NB4 (cell line): ENCODE results near the gene SLC20A1.

Experiments used
- DNase-seq: peaks from one replicate; pipeline ENCODE4 v3.0.0; 2010; ENCODE audit warnings: low read depth
- H3K4me3 ChIP-seq: one replicate; pipeline ENCODE4 v1.5.1; 2011; ENCODE audit warnings: mild to moderate bottlenecking, low read depth, low read length, moderate library complexity
- MYC ChIP-seq: IDR thresholded peaks from 2 replicates; pipeline ENCODE4 v1.6.1; 2011; ENCODE audit warnings: low read depth, low read length
- POLR2A ChIP-seq: IDR thresholded peaks from 2 replicates; pipeline ENCODE4 v1.6.1; 2011; ENCODE audit warnings: mild to moderate bottlenecking; ENCODE audit not compliant: insufficient read length; ENCODE audit errors: extremely low read depth
- TF ChIP-seq, protein P1 (sequence below): IDR thresholded peaks from 2 replicates; pipeline ENCODE4 v1.6.1; 2011; ENCODE audit warnings: low read depth, low read length
- TF ChIP-seq, protein P2 (sequence below): IDR thresholded peaks from one replicate; pipeline ENCODE4 v1.5.1; 2012; ENCODE audit warnings: low read depth, low read length

Gene SLC20A1, protein sequence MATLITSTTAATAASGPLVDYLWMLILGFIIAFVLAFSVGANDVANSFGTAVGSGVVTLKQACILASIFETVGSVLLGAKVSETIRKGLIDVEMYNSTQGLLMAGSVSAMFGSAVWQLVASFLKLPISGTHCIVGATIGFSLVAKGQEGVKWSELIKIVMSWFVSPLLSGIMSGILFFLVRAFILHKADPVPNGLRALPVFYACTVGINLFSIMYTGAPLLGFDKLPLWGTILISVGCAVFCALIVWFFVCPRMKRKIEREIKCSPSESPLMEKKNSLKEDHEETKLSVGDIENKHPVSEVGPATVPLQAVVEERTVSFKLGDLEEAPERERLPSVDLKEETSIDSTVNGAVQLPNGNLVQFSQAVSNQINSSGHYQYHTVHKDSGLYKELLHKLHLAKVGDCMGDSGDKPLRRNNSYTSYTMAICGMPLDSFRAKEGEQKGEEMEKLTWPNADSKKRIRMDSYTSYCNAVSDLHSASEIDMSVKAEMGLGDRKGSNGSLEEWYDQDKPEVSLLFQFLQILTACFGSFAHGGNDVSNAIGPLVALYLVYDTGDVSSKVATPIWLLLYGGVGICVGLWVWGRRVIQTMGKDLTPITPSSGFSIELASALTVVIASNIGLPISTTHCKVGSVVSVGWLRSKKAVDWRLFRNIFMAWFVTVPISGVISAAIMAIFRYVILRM

DNA sequence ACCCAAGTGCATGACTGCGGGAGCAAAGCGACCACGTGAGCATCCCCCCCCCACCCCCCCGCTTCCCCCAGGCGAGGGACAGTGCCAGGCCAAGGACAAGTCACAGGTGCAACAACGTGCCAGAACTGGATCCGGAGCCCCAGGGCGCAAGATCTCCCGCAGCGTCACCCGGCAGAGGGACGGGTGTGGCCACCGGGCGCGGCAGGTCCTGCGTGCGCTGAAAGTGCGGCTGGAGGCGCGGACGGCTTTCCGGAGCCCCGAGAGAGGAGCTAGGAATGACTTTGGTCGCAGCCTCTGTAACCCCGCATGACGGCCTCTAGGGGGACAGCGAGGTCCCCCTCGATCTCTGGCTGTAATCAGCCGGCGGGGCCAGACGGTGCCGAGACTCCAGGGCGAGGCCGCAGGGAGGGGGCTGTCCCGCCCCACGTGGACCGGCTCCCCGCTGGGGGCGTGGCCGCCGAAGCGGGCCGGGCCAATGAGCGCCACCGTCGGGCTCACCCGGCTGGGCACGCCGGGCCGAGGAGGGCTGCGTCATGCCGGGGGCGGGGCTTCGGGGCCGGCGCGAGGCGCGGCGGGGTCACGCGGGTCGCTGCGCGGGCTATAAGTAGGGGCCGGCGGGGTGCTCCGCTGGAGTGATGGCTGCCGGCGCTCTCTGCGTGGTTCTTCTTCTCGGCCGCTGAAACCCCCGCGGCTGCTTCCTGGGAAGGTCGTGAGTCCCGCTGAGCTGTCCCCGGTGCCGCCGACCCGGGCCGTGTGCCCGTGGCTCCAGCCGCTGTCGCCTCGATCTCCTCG lies at the start of gene SLC20A1:
SLC20A1 (plus strand) TSS at position 630 of the 792 bp plus-strand sequence. CDS start 890 bp downstream, outside the sequence.
- H3K4me3 ChIP-seq: peak within 1 kb of the TSS; percentile 85
- DNase-seq: peak; percentile 99
- TF ChIP-seq MYC (peak; percentile 84; the same call in 1 of the 2 replicates), POLR2A (peak; percentile 96)
- TF ChIP-seq, protein P1, sequence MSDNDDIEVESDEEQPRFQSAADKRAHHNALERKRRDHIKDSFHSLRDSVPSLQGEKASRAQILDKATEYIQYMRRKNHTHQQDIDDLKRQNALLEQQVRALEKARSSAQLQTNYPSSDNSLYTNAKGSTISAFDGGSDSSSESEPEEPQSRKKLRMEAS: peak; percentile 91
- TF ChIP-seq, protein P2, sequence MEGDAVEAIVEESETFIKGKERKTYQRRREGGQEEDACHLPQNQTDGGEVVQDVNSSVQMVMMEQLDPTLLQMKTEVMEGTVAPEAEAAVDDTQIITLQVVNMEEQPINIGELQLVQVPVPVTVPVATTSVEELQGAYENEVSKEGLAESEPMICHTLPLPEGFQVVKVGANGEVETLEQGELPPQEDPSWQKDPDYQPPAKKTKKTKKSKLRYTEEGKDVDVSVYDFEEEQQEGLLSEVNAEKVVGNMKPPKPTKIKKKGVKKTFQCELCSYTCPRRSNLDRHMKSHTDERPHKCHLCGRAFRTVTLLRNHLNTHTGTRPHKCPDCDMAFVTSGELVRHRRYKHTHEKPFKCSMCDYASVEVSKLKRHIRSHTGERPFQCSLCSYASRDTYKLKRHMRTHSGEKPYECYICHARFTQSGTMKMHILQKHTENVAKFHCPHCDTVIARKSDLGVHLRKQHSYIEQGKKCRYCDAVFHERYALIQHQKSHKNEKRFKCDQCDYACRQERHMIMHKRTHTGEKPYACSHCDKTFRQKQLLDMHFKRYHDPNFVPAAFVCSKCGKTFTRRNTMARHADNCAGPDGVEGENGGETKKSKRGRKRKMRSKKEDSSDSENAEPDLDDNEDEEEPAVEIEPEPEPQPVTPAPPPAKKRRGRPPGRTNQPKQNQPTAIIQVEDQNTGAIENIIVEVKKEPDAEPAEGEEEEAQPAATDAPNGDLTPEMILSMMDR: peak; percentile 77

DNA sequence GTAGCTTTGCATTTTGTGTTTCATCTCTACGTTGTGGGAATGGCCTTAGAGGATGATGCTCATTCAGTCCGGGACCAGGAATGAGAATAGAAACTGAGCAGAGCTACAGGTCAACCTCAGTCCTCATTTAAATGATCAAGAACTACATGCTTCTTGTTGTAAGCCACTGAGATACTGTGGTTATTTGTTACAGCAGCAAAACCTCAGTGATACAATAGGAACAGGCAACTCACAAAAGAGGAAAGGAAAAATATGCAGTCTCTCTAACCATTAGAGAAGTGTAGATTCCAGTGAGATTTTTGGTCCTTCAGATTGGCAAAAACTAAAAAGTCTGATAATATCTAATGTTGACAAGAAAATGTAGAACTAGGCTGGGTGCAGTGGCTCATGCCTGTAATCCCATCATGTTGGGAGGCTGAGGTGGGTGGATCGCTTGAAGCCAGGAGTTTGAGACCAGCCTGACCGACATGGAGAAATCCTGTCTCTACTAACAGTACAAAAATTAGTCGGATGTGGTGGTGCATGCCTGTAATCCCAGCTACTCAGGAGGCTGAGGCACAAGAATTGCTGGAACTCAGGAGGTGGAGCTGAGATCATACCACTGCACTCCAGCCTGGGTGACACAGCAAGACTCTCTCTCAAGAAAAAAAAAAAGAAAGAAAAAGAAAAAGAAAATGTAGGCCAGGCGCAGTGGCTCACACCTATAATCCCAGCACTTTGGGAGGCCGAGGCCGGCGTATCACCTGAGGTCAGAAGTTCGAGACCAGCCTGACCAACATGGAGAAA lies 48.0 kb upstream of the SLC20A1 start:
- TF ChIP-seq, protein P1: no peak
- no peak for TF ChIP-seq MYC
- TF ChIP-seq, protein P2: no peak
- no peak for DNase-seq
- no peak overlapping the region for H3K4me3 ChIP-seq

DNA sequence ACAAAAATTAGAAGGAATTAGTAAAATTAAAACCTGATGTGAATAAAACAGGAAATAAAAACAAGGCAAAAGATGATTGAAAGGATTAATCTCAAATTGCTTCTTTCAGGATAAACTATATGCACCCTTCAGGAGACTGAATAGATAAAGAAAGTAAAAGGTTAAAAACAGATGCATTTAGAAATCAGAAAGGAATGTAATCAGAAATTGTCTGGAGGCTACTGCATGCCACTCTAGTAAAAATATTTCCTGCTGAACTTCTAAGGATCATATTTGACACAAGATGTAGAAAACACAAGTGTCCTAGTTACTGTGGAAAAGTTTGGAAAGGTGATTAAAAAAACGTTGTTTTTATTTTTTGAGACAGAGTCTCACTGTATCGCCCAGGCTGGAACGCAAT lies 45.1 kb upstream of the SLC20A1 start:
- no peak for DNase-seq
- no peak overlapping the region for H3K4me3 ChIP-seq
- TF ChIP-seq, protein P2: no peak
- no peak for TF ChIP-seq POLR2A
- no peak for TF ChIP-seq MYC
- TF ChIP-seq, protein P1: no peak

DNA sequence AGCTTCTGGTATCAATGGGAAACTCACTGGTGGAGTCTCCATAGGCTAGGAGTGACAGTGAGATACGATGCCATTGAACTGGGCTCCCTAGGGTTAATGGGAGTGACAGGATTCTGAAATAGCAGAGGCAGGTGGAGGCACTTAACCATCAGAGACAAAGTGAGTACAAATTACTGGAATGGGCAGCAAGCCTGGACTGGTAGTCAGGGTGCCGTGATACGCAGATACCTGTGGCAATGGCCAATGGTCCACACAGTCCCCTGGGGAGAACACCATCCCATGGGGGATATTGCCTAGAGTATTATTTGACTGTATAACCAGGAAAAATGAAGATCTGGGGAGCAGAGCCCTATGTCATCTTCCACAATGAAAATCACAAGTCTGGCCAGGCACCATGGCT lies 44.0 kb upstream of the SLC20A1 start:
- TF ChIP-seq, protein P1: no peak
- TF ChIP-seq, protein P2: no peak
- TF ChIP-seq POLR2A (no peak), MYC (no peak)
- no peak overlapping the region for H3K4me3 ChIP-seq
- DNase-seq: no peak

DNA sequence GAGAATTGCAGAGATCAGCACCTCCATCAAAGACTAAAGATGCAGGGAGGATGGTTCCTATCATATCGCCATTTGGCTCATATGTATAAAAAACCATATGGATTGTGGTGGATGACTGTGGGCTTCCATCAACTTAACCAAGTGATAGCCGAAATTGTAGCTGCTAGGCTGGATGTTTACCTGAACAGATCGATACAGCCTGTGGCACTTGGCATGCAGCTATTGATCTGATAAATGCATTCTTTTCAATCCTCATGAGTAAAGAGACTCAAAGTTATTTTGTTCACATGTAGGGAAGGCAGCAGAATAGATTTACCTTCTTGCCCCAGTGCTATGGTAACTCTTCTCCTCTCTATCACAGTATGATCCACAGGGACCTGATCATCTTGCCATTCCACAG lies 42.8 kb upstream of the SLC20A1 start:
- H3K4me3 ChIP-seq: no peak overlapping the region
- TF ChIP-seq MYC (no peak), POLR2A (no peak)
- TF ChIP-seq, protein P1: no peak
- TF ChIP-seq, protein P2: no peak
- no peak for DNase-seq
